HPDE6-E6E7 (cell line): Measurements from ENCODE around the gene LZTS2.

Experiments used
- DNase-seq: peaks from one replicate; pipeline ENCODE4 v3.0.0; 2011; ENCODE audit warnings: missing footprints; ENCODE audit errors: extremely low spot score

LZTS2 gene

GRCh38 chr10:101052285-101052684 lies 52.7 kb downstream of the LZTS2 start:
- no peak for DNase-seq

DNA sequence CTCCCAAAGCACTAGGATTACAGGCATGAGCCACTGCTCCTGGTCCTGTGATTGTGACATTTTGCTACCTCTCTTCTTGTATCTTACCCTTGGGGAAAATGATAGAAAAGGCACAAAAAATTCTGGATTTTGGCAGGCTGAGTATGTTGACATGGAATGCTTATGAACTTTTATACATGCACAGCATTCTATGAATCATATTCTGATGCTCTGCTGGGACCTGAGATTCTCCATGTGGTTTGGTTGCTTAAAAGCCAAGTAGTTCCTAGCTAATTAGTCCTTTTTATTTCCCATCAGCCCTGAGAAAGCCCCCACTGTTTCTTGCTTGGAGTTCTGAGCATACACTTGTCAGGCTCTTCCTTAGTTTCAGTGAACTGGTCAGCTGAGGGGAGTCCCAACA lies 53.9 kb downstream of the LZTS2 start:
- DNase-seq, result no peak

DNA sequence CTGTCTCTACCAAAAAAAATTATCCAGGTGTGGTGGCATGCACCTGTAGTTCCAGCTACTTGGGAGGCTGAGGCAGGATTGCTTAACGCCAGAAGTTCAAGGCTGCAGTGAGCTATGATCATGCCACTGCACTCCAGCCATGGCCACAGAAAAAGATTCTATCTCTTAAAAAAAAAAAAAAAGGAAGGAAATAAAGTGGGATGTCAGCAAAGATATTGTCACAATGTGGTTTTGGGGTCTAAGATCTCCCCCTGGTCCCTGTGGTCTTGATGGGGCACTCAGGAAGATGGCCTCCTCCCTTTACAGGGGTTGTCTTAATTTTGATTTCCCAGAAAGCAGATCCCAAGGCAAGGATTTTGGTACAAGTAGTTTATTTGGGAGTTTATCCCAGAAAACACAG lies 54.7 kb downstream of the LZTS2 start:
- DNase-seq, result no peak

- DNase-seq, result no peak
These were observed 55.3 kb downstream of the LZTS2 start for GRCh38 chr10:101054876-101055275.

DNA sequence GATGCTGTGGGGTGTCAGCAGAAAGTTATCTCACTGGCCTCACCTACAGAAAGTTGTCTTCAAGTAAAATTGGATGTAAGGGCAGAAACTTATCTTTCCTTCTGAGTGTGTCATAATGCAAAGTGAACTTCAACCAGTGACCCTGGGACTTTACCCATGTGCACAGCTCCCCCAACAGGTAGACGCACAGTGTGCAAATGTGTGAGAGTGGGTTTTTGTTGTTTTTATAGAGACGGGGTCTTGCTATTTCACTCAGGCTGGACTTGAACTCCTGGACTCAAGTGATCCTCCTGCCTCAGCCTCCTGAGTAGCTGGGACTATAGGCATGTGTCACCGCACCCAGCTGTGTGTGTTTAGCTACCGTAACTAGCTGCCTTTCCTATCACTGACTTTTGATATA lies 55.8 kb downstream of the LZTS2 start:
- DNase-seq, result no peak

- no peak for DNase-seq
These were observed 57.0 kb downstream of the LZTS2 start for GRCh38 chr10:101056365-101057151.
